GM12878 (cell line): ENCODE measurements around the gene HDAC8.

Source experiments
- FOXM1 ChIP-seq: IDR thresholded peaks from 2 replicates; pipeline ENCODE4 v1.6.1; 2012; ENCODE audit warnings: low read depth, mild to moderate bottlenecking, inconsistent platforms, low read length, moderate library complexity
- MTA3 ChIP-seq: IDR thresholded peaks from 2 replicates; pipeline ENCODE4 v1.6.1; 2012; ENCODE audit warnings: low read length, inconsistent platforms, borderline replicate concordance
- NFIC ChIP-seq: IDR thresholded peaks from 2 replicates; pipeline ENCODE4 v1.6.1; 2012; ENCODE audit warnings: low read depth, mild to moderate bottlenecking, inconsistent platforms, low read length, moderate library complexity
- TARDBP ChIP-seq: IDR thresholded peaks from 2 replicates; pipeline ENCODE4 v1.6.1; 2016; ENCODE audit warnings: borderline replicate concordance
- TF ChIP-seq, protein P1 (sequence below), 3 experiments: IDR thresholded peaks in 2 of 3; conservative IDR thresholded peaks in 1 of 3; 2 replicates each; pipeline ENCODE4 v1.5.1; 2011; ENCODE audit warnings: low read depth in 3 of 3, low read length in 3 of 3, mild to moderate bottlenecking in 3 of 3, control low read depth in 2 of 3, moderate library complexity in 2 of 3, inconsistent platforms in 1 of 3, mixed read lengths in 1 of 3; ENCODE audit not compliant: control insufficient read depth in 2 of 3, insufficient read depth in 1 of 3; ENCODE audit errors: extremely low read depth in 1 of 3

DNA sequence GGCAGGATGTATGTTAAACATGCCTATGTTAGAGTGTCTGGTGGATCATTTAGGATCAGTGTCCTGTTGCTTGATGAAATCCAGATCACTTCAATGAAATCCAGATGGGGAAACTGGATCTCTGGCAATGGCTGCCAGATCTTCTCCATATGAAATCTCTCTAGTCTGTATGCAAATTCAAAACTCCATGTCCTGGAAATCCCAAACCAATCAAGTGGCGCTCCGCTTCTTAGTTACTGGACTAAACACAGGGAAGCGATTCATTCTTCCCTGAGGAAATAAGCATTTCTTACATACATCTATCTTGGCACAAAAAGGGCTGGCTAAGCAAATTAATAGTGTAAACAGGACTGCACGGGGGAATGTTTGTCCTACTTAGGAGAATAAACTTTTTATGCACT, 94.9 kb downstream of the HDAC8 start:
- no peak for TF ChIP-seq FOXM1
- no peak for TF ChIP-seq TARDBP
- TF ChIP-seq MTA3: no peak
- TF ChIP-seq, protein P1, sequence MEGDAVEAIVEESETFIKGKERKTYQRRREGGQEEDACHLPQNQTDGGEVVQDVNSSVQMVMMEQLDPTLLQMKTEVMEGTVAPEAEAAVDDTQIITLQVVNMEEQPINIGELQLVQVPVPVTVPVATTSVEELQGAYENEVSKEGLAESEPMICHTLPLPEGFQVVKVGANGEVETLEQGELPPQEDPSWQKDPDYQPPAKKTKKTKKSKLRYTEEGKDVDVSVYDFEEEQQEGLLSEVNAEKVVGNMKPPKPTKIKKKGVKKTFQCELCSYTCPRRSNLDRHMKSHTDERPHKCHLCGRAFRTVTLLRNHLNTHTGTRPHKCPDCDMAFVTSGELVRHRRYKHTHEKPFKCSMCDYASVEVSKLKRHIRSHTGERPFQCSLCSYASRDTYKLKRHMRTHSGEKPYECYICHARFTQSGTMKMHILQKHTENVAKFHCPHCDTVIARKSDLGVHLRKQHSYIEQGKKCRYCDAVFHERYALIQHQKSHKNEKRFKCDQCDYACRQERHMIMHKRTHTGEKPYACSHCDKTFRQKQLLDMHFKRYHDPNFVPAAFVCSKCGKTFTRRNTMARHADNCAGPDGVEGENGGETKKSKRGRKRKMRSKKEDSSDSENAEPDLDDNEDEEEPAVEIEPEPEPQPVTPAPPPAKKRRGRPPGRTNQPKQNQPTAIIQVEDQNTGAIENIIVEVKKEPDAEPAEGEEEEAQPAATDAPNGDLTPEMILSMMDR (IDR thresholded peaks at IDR 0.05 in 2 of 3, conservative IDR thresholded peaks at IDR 0.05 in 1 of 3; ENCODE audit: control insufficient read depth in 2 of 3, extremely low read depth in 1 of 3, insufficient read depth in 1 of 3, low read depth in 3 of 3, low read length in 3 of 3): no peak
- no peak for TF ChIP-seq NFIC
